HepG2 (cell line): ENCODE measurements around the gene PRKCE.

Experiments used
- ATAD3A ChIP-seq: sonication (generic); formaldehyde crosslinking; IDR thresholded peaks from 2 replicates; pipeline ENCODE4 v1.4.0; 2020; ENCODE audit warnings: missing genetic modification reagents
- CREM ChIP-seq, 2 experiments: sonication (generic) in 1 of 2; formaldehyde crosslinking in 1 of 2; IDR thresholded peaks; 2 replicates each; pipeline versions ENCODE4 v1.4.0 to v1.6.1; 2016 to 2020; ENCODE audit warnings: antibody characterized with exemption in 1 of 2, mild to moderate bottlenecking in 1 of 2, missing genetic modification reagents in 1 of 2
- CTCF ChIP-seq: sonication (generic); formaldehyde crosslinking; IDR thresholded peaks from 2 replicates; pipeline ENCODE4 v1.5.0; 2020; ENCODE audit warnings: mild to moderate bottlenecking, missing genetic modification reagents, moderate library complexity
- GABPA ChIP-seq, 2 experiments: IDR thresholded peaks; 2 replicates each; pipeline ENCODE4 v1.6.1; 2011 to 2016; ENCODE audit warnings: low read depth in 2 of 2, low read length in 1 of 2, missing biosample characterization in 1 of 2, missing genetic modification characterization in 1 of 2
- HIVEP1 ChIP-seq: sonication (generic); formaldehyde crosslinking; IDR thresholded peaks from 2 replicates; pipeline ENCODE4 v1.4.0; 2020; ENCODE audit warnings: mild to moderate bottlenecking, missing genetic modification reagents
- POLR2A ChIP-seq, 2 experiments: IDR thresholded peaks; 2 replicates each; pipeline ENCODE4 v1.6.1; 2011; ENCODE audit warnings: low read depth in 2 of 2, low read length in 2 of 2, mild to moderate bottlenecking in 1 of 2, moderate library complexity in 1 of 2; ENCODE audit not compliant: insufficient read depth in 1 of 2
- SP1 ChIP-seq, 2 experiments: fragments of 450-650 bp in 1 of 2; sonication (generic) in 1 of 2; formaldehyde crosslinking in 1 of 2; IDR thresholded peaks; 2 replicates each; pipeline versions ENCODE4 v1.4.0 to v1.6.1; 2016 to 2020; ENCODE audit warnings: missing genetic modification reagents in 1 of 2
- SRF ChIP-seq: IDR thresholded peaks from 2 replicates; pipeline ENCODE4 v1.6.1; 2011; ENCODE audit warnings: mild to moderate bottlenecking, low read depth, low read length, moderate library complexity
- TAF1 ChIP-seq: sonication (generic); formaldehyde crosslinking; IDR thresholded peaks from 2 replicates; pipeline ENCODE4 v1.4.0; 2020; ENCODE audit warnings: missing genetic modification reagents
- ZMAT3 ChIP-seq: sonication (generic); formaldehyde crosslinking; conservative IDR thresholded peaks from 2 replicates; pipeline ENCODE4 v1.7.0; 2021; ENCODE audit warnings: missing genetic modification reagents
- ZNF770 ChIP-seq: sonication (generic); formaldehyde crosslinking; IDR thresholded peaks from 2 replicates; pipeline ENCODE4 v1.5.0; 2020; ENCODE audit warnings: mild to moderate bottlenecking, missing genetic modification reagents
- TF ChIP-seq, protein P1 (sequence below): IDR thresholded peaks from 2 replicates; pipeline ENCODE4 v1.6.1; 2016; ENCODE audit warnings: missing biosample characterization, missing genetic modification reagents, low read depth
- TF ChIP-seq, protein P2 (sequence below): sonication (generic); formaldehyde crosslinking; IDR thresholded peaks from 2 replicates; pipeline ENCODE4 v1.4.0; 2020; ENCODE audit warnings: low read depth, mild to moderate bottlenecking, missing genetic modification reagents
- TF ChIP-seq, protein P3 (sequence below): sonication (generic); formaldehyde crosslinking; IDR thresholded peaks from 2 replicates; pipeline ENCODE4 v1.9.0; 2022; ENCODE audit warnings: missing genetic modification reagents, mild to moderate bottlenecking, borderline replicate concordance

DNA sequence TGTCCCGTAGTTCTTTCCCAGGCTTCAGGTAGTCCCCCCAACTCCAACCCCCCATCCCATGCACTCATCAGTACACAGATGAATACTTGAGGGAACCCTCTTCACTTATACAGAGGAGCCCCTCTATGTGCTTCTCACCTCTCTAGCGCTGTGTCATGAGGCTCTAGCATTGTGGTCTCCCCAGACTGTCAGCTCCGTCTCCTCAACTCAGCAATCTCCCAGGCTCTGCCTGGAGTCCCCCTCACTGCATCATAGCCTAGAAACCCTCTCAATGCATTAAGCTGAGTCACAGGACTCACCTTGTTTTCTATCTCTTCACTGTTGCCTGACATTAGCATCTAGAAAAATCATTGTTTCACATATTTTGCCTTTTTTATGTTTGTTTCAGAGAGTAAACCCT lies 20.2 kb upstream of the PRKCE start:
- TF ChIP-seq POLR2A (IDR thresholded peaks at IDR 0.05; ENCODE audit: insufficient read depth in 1 of 2, low read depth in 2 of 2, low read length in 2 of 2): no peak
- TF ChIP-seq TAF1: no peak
- no peak for TF ChIP-seq HIVEP1 (CRISPR knock-in tag)
- TF ChIP-seq SRF: no peak
- no peak for TF ChIP-seq GABPA (IDR thresholded peaks at IDR 0.05; ENCODE audit: low read depth, low read length)
- no peak for TF ChIP-seq GABPA (CRISPR knock-in tag; IDR thresholded peaks at IDR 0.05; ENCODE audit: low read depth)
- no peak for TF ChIP-seq CREM (IDR thresholded peaks at IDR 0.05)
- no peak for TF ChIP-seq CREM (CRISPR knock-in tag; IDR thresholded peaks at IDR 0.05)
- TF ChIP-seq, protein P1, sequence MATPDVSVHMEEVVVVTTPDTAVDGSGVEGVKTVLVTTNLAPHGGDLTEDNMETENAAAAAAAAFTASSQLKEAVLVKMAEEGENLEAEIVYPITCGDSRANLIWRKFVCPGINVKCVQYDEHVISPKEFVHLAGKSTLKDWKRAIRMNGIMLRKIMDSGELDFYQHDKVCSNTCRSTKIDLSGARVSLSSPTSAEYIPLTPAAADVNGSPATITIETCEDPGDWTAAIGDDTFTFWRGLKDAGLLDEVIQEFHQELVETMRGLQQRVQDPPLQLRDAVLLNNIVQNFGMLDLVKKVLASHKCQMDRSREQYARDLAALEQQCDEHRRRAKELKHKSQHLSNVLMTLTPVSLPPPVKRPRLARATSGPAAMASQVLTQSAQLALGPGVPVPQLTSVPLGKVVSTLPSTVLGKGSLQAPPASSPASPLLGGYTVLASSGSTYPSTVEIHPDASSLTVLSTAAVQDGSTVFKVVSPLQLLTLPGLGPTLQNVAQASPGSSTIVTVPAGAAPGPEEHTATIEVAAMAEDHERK (CRISPR knock-in tag): no peak
- TF ChIP-seq CTCF (CRISPR knock-in tag): no peak
- TF ChIP-seq ZMAT3 (CRISPR knock-in tag): no peak
- TF ChIP-seq ATAD3A (CRISPR knock-in tag): no peak
- TF ChIP-seq ZNF770 (CRISPR knock-in tag): no peak
- TF ChIP-seq, protein P2, sequence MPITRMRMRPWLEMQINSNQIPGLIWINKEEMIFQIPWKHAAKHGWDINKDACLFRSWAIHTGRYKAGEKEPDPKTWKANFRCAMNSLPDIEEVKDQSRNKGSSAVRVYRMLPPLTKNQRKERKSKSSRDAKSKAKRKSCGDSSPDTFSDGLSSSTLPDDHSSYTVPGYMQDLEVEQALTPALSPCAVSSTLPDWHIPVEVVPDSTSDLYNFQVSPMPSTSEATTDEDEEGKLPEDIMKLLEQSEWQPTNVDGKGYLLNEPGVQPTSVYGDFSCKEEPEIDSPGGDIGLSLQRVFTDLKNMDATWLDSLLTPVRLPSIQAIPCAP: no peak
- no peak for TF ChIP-seq SP1 (IDR thresholded peaks at IDR 0.05)
- no peak for TF ChIP-seq SP1 (CRISPR knock-in tag; IDR thresholded peaks at IDR 0.05)
- TF ChIP-seq, protein P3, sequence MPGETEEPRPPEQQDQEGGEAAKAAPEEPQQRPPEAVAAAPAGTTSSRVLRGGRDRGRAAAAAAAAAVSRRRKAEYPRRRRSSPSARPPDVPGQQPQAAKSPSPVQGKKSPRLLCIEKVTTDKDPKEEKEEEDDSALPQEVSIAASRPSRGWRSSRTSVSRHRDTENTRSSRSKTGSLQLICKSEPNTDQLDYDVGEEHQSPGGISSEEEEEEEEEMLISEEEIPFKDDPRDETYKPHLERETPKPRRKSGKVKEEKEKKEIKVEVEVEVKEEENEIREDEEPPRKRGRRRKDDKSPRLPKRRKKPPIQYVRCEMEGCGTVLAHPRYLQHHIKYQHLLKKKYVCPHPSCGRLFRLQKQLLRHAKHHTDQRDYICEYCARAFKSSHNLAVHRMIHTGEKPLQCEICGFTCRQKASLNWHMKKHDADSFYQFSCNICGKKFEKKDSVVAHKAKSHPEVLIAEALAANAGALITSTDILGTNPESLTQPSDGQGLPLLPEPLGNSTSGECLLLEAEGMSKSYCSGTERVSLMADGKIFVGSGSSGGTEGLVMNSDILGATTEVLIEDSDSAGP (CRISPR knock-in tag): no peak
